Heart left ventricle (tissue), 16 donors: ENCODE measurements around the gene ACO1. TPM values are rescaled to one million over a fixed set of nuclear protein-coding genes. Genes with fewer than 3 reads are reported as not detected.

Experiments
- ATAC-seq, 4 donors: fragments of 200-7000 bp; cut with Tn5 transposase; one replicate each; pipeline ENCODE4 v1.9.1; 2020 to 2022; ENCODE audit warnings: moderate library complexity in 4 of 4, mild to moderate bottlenecking in 3 of 4, moderate number of reproducible peaks in 1 of 4
- DNase-seq, 5 donors: peaks; one replicate each; pipeline ENCODE4 v3.0.0-alpha.2; 2020
- H3K27ac ChIP-seq, 12 donors: fragments of 200-600 bp; sonication (generic) in 4 of 12; one replicate each; pipeline versions ENCODE4 v1.5.0 to v1.8.0; 2016 to 2022; ENCODE audit warnings: mild to moderate bottlenecking in 2 of 12
- H3K27me3 ChIP-seq, 9 donors: fragments of 200-600 bp; sonication (generic) in 2 of 9; one replicate each; pipeline versions ENCODE4 v1.5.1 to v1.8.0; 2016 to 2022; ENCODE audit warnings: mild to moderate bottlenecking in 3 of 9
- H3K36me3 ChIP-seq, 9 donors: fragments of 200-600 bp; sonication (generic) in 2 of 9; one replicate each; pipeline versions ENCODE4 v1.5.0 to v1.8.0; 2018 to 2022; ENCODE audit warnings: mild to moderate bottlenecking in 2 of 9
- H3K4me1 ChIP-seq, 12 donors: fragments of 200-600 bp; sonication (generic) in 4 of 12; one replicate each; pipeline versions ENCODE4 v1.5.0 to v1.8.0; 2016 to 2022; ENCODE audit warnings: mild to moderate bottlenecking in 3 of 12
- H3K4me3 ChIP-seq, 12 donors: fragments of 200-600 bp; sonication (generic) in 4 of 12; one replicate each; pipeline versions ENCODE4 v1.5.0 to v1.8.0; 2017 to 2022; ENCODE audit warnings: mild to moderate bottlenecking in 9 of 12, moderate library complexity in 4 of 12
- H3K9me3 ChIP-seq, 12 donors: fragments of 200-600 bp; sonication (generic) in 4 of 12; one replicate each; pipeline versions ENCODE4 v1.5.0 to v1.8.0; 2016 to 2022; ENCODE audit warnings: mild to moderate bottlenecking in 1 of 12
- POLR2A ChIP-seq, 2 donors: fragments of 450-650 bp; IDR thresholded peaks; one replicate each; pipeline ENCODE4 v1.6.1; 2017; ENCODE audit warnings: antibody characterized with exemption in 2 of 2, mild to moderate bottlenecking in 2 of 2, moderate library complexity in 2 of 2
- WGBS, 4 donors: extraction: QIAGEN DNeasy Blood & Tissue Kit in 2 of 4; methylation state at CpG; one replicate each; pipeline versions ENCODE4 v1.1.5 to v1.1.7; 2013 to 2018; 5-methylcytosine and 5-hydroxymethylcytosine counted together
- intact Hi-C, 10 donors: fragments of 100-400 bp; cut with DNase I; formaldehyde crosslinking; loops; one replicate each; pipeline versions ENCODE4 v1.11.1 to v1.14.2; 2022
- polyA plus RNA-seq, 2 donors: library from polyadenylated mRNA; stranded (reverse); fragments of 200-250 nt; gene quantifications; one replicate each; pipeline ENCODE4 v1.2.3, GENCODE V29; 2013
- total RNA-seq, 9 donors: library from RNA; depleted of rRNA in 2 of 9; stranded (reverse); fragments of >200 nt in 2 of 9; fragmentation: NEBNext Ultra II Directional in 3 of 9; extraction: Animal tissue kit (Norgen Biotek cat#: 25700) in 3 of 9; gene quantifications; one replicate each; pipeline versions ENCODE4 v1.1.0 to v1.2.4, GENCODE V29; 2016 to 2023
- TF ChIP-seq, protein P1 (sequence below), 12 donors: fragments of 200-600 bp; sonication (generic) in 4 of 12; IDR thresholded peaks; one replicate each; pipeline versions ENCODE4 v1.5.0 to v1.8.0; 2018 to 2022; ENCODE audit warnings: antibody characterized with exemption in 12 of 12, mild to moderate bottlenecking in 5 of 12
- donor health status: ischemic (EF 13 %, LVEDD 7.1; RV severe dilation, severe dysfunction).
- donor health status: healthy with polysubstance abuse.
- donor health status: DM: no; HTN: yes; CAD: no.
- donor health status: DM: no; HTN: no; CAD: no.
- donor health status: ischemic (EF 25% LVEDD 6.9; RV normal size, moderate dysfunction).
- donor health status: ischemic (EF 25% LVEDD 5.7; RV mildly dilated, moderate dysfunction).
- donor health status: healthy.
- donor health status: DM: yes; HTN: yes; CAD: no.
- donor health status: ischemic (EF 35%, LVEDD 5.7; RV mildly dilated, moderate dysfunction).
- donor health status: nonischemic (EF 11% LVEDD 7.7; RV severe dilation, severe dysfunction).
- donor health status: DM: yes; HTN: yes; CAD: no.
- donor health status: PGD.
- donor health status: ischemic (EF 29% LVEDD 5.4; RV normal size, mild dysfunction).
- donor health status: nonischemic (EF 23%, LVEDD 6.1; RV moderate dilation, normal function).

ACO1 gene
- total and polyA plus RNA-seq, 11 donors: 17.6 to 68.3 (median 60.7) TPM

GRCh38 chr9:32394381-32395049 is 10.1 kb downstream of the ACO1 start:
- H3K4me3 ChIP-seq: no peak overlapping the region
- H3K9me3 ChIP-seq: no peaks in the 10 kb centered on the region
- H3K36me3 ChIP-seq: peaks cover 0 to 4% (median 0%) of the 10 kb centered on the region in 9 donors
- H3K27me3 ChIP-seq: no peaks in the 10 kb centered on the region
- intact Hi-C loops: loop anchor here in 1 of 10 donors (5.0 kb wide), 1 partner anchor 38 kb away; no protein-coding TSS in a partner anchor
- DNase-seq (no peak), ATAC-seq (peak in 1 of 4 donors; percentile 18)
- peaks cover 0 to 22% (median 11%) of the 10 kb centered on the region in 12 donors for H3K4me1 ChIP-seq
- 80 to 91% (median 87%) methylated on average over 6 of the region's 6 CpGs for WGBS, 4 donors
- peak overlapping the region in 3 of 12 donors; percentile 39 to 76 (median 61) for H3K27ac ChIP-seq
- TF ChIP-seq POLR2A (IDR thresholded peaks at IDR 0.05): no peak
- TF ChIP-seq, protein P1, sequence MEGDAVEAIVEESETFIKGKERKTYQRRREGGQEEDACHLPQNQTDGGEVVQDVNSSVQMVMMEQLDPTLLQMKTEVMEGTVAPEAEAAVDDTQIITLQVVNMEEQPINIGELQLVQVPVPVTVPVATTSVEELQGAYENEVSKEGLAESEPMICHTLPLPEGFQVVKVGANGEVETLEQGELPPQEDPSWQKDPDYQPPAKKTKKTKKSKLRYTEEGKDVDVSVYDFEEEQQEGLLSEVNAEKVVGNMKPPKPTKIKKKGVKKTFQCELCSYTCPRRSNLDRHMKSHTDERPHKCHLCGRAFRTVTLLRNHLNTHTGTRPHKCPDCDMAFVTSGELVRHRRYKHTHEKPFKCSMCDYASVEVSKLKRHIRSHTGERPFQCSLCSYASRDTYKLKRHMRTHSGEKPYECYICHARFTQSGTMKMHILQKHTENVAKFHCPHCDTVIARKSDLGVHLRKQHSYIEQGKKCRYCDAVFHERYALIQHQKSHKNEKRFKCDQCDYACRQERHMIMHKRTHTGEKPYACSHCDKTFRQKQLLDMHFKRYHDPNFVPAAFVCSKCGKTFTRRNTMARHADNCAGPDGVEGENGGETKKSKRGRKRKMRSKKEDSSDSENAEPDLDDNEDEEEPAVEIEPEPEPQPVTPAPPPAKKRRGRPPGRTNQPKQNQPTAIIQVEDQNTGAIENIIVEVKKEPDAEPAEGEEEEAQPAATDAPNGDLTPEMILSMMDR (IDR thresholded peaks at IDR 0.05): no peak

GRCh38 chr9:32395510-32396216 is 11.2 kb downstream of the ACO1 start:
- H3K27ac ChIP-seq: peak overlapping the region in 9 of 12 donors; percentile 28 to 76 (median 46)
- H3K27me3 ChIP-seq: no peaks in the 10 kb centered on the region
- WGBS, 4 donors: 33 to 58% (median 46%) methylated on average over 7 of the region's 7 CpGs
- intact Hi-C loops: loop anchor here in 1 of 10 donors (5.0 kb wide), 1 partner anchor 37 kb away; no protein-coding TSS in a partner anchor
- TF ChIP-seq, protein P1 (IDR thresholded peaks at IDR 0.05): peak in 5 of 12 donors; percentile 14 to 42 (median 31)
- TF ChIP-seq POLR2A (IDR thresholded peaks at IDR 0.05): no peak
- H3K4me3 ChIP-seq: no peak overlapping the region
- H3K4me1 ChIP-seq: peaks cover 0 to 22% (median 11%) of the 10 kb centered on the region in 12 donors
- peak; percentile 39 to 73 (median 63) for DNase-seq
- no peaks in the 10 kb centered on the region for H3K9me3 ChIP-seq
- peak in 3 of 4 donors; percentile 89 to 95 (median 93) for ATAC-seq
- H3K36me3 ChIP-seq: no peaks in the 10 kb centered on the region

DNA sequence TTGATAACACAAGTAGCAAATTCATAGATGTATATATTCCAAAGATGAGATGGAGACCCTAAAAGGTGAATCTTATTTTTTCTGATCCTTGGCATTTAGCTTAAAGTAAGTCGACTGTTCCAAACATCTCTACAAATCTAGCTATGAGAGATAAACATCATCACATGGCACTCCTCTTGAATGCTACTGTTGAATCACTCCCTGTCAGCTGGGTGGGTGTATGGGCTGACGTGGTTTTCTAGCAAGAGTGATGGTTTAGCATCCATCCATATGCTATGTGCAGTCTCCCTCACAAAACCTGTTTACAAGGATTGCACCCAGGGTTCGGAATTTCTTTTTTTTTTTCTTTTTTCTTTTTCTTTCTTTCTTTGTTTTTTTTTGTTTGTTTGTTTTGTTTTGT is 13.8 kb downstream of the ACO1 start:
- Histone ChIP-seq H3K9me3 (no peaks in the 10 kb centered on the region), H3K4me3 (no peak overlapping the region), H3K27ac (no peak overlapping the region), H3K4me1 (peaks cover 0 to 33% (median 11%) of the 10 kb centered on the region in 12 donors), H3K36me3 (no peaks in the 10 kb centered on the region), H3K27me3 (no peaks in the 10 kb centered on the region)
- DNase-seq (no peak), ATAC-seq (no peak)
- 91 to 95% (median 94%) methylated on average over 3 of the region's 3 CpGs for WGBS, 4 donors
- intact Hi-C loops: loop anchor here in 1 of 10 donors (5.0 kb wide), 1 partner anchor 34 kb away; no protein-coding TSS in a partner anchor
- TF ChIP-seq POLR2A (IDR thresholded peaks at IDR 0.05): no peak
- TF ChIP-seq, protein P1 (IDR thresholded peaks at IDR 0.05): no peak
